ENCODE data around the gene RING1.
"Not testable (repeated sequence)": the region's sequence is repeated elsewhere in the genome, so short reads cannot be mapped to it uniquely, and the experiment has no call there.

The RING1 gene

DNA sequence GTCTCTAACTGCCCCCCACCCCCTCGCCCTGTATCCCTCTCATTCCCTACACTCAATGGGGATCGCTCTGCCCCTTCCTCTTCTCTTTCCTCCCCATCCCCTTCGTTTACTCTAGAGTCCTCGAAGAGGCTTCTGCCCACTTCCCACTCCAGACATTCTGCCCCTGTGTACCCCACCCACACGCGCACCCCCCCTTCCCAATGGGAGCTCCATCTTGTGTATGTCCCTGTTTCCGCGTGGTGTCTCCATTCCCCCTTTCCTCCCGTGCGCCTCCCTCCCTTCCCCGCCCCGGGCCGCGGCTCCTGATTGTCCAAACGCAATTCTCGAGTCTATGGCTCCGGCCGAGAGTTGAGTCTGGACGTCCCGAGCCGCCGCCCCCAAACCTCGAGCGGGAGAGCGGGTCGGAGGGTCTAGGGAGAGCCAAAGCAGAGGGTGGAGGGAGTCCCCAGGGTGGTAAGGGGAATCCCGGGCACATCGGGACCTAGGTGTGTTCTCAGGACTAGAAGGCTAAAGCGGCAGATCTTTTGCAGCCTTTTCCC lies 679 bp upstream of the RING1 start:
- no peak for DNase-seq

DNA sequence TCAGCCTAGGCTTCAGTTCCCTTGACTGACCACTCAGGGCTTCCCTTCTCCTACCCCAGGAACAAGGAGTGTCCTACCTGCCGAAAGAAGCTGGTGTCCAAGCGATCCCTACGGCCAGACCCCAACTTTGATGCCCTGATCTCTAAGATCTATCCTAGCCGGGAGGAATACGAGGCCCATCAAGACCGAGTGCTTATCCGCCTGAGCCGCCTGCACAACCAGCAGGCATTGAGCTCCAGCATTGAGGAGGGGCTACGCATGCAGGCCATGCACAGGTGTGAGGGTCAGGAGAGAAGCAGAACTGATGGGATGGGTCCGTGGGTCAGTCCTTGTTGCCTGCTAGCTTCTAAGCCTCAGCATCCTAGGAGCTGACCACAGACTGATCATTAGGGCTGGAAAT lies 1.6 kb downstream of the RING1 start:
- no peak for DNase-seq

DNA sequence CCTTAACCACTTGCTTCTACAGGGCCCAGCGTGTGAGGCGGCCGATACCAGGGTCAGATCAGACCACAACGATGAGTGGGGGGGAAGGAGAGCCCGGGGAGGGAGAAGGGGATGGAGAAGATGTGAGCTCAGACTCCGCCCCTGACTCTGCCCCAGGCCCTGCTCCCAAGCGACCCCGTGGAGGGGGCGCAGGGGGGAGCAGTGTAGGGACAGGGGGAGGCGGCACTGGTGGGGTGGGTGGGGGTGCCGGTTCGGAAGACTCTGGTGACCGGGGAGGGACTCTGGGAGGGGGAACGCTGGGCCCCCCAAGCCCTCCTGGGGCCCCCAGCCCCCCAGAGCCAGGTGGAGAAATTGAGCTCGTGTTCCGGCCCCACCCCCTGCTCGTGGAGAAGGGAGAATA lies 2.8 kb downstream of the RING1 start:
- DNase-seq: no peak

DNA sequence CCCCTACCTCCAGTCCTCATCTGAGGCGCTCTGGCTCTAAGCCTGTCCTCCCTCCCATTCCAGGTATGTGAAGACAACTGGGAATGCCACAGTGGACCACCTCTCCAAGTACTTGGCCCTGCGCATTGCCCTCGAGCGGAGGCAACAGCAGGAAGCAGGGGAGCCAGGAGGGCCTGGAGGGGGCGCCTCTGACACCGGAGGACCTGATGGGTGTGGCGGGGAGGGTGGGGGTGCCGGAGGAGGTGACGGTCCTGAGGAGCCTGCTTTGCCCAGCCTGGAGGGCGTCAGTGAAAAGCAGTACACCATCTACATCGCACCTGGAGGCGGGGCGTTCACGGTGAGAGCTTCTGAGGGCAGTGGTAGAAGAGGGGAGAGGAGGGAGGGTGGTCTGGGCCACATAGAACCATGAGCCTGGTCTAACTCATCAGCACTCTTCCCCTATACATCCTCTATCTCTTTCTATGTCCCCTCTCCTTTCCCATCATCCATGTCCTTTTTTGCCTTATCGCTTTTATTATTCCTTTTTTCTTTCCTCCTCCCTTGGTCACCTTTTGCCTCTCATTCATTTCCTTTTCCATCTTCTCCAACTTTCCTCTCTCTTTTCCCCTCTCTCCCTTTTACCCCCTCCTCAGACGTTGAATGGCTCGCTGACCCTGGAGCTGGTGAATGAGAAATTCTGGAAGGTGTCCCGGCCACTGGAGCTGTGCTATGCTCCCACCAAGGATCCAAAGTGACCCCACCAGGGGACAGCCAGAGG lies 3.5 kb downstream of the RING1 start:
- no peak for DNase-seq

DNA sequence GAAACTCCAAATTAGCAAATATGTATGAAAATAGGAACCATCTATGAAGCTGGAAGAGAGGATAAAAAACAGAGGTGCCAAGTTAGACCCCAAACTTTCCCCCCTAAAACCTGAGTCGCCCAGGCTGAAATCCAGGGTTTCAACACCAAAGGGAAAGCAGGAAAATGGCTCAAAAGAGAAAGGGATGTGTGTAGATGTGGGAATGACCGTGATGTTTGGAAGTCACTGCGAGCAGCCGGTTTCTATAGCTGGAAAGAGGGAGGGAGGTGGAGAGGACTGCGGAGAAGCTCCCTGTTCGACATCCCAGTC lies 4.5 kb downstream of the RING1 start:
- DNase-seq: no peak

DNA sequence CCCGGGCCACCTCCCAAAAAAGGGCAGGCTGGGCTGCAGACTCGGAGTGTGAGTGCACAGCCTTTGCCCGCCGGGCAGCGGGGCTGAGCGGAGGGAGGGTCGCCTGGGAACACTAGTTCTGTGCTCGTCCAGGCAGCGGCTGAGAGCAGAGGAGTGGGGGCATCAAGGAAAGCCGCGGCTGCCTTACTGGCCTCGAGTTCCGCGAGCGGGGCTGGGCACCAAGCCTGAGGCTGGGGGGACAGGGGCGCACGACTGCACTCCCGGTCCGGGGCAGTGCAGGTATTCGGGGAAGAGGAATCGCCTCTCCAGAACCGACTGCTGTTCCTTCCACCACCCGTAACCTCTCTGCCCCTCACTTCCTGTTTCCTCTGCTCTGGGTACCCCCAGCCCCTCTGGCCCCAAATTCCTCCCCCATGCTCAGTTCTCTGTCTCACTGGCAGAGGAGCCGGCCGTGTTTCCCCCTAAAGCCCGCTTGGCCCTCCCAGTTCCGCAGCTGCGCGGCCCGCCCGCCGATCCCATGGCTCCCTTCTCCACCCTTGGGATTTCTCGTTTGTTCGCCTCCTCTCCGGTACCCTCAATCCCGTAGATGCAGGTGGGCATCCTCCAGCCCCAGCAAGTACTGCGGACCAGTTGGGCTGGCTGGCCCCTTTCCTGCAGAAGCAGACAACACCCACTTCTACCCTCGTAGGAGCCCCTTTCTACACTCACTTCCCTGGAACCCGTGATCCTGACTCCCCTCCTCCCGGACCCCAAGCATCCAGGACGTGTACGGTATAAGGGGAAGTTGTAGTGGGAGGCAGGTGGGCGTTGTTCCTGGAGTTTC lies 5.1 kb downstream of the RING1 start:
- no peak for DNase-seq

- no peak for DNase-seq
Observed at GRCh38 chr6:33213989-33214335, 5.7 kb downstream of the RING1 start.

- DNase-seq: no peak
Observed at GRCh38 chr6:33215271-33216116, 7.2 kb downstream of the RING1 start.

DNA sequence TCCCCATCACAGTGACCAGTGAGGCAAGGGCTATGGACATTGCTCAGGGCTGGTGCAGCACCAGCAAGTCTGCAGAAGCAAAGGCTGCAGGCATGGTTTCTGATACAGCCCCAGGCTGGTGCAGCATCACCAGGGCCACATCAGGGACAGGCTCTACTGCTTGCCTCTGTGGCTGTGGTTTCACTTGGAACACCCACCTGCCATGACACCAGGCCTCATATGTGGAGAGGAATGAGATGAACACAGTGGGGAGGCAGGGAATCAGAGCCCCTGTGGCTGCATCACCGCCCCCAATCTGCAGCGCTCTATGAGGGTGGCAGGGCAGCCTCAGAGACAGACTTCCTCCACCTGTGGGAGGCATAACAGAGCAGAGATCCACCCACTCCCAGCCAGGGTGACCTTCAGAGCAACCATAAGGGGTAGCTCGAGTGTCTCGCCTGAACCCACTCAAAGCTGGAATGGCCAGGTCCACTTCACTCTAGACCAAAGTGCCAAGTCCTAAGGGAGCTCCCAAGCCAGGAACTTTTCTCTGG lies 7.9 kb downstream of the RING1 start:
- no peak for DNase-seq

- no peak for DNase-seq
Observed at GRCh38 chr6:33217246-33217645, 8.9 kb downstream of the RING1 start.

- no peak for DNase-seq
Observed at GRCh38 chr6:33217681-33218080, 9.4 kb downstream of the RING1 start.

GRCh38 chr6:33226503-33227120 lies 18.3 kb downstream of the RING1 start:
- not testable (repeated sequence) for DNase-seq

GRCh38 chr6:33235221-33235634 lies 26.9 kb downstream of the RING1 start:
- DNase-seq: no peak

GRCh38 chr6:33236328-33236727 lies 28.0 kb downstream of the RING1 start:
- no peak for DNase-seq

GRCh38 chr6:33236852-33237251 lies 28.6 kb downstream of the RING1 start:
- no peak for DNase-seq

DNA sequence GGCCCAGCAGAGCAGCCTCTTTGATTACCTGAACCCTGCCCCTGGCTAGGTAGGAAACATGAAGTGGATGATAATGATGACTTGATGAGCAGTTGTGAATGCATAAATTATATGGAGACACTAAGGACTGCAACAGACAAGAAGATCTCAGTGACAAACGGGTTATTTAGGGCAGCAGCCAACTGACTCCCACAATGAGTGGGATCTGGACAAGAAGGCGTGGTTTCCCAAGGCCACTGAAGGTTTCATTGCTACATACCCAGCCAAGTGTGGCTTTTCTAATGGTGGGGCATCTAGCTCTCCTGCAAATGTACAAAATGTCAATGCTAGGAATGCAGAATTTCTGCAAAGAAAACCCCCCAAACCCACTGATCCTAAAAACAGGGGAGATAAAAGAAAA lies 29.4 kb downstream of the RING1 start:
- no peak for DNase-seq

- DNase-seq: no peak
Observed at GRCh38 chr6:33241968-33242367, 33.7 kb downstream of the RING1 start.

DNA sequence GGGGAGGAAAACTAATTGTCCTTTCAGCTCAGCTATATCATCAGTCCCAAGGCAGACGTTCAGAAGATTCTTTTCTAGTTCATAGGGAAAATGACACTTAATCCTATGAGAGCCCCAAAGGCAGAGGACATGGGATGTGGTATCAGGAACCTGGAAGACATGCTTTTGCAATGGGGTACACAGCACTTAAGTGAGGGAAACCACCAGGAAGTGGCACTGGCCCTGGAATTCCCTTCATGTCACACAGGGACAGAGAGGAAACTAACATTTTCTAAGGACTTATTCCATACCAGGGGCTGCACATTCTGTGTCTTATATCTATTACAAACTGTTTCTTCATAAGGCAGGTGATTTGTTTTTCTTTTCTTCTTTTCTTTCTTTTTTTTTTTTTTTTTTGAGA lies 35.2 kb downstream of the RING1 start:
- DNase-seq: no peak

DNA sequence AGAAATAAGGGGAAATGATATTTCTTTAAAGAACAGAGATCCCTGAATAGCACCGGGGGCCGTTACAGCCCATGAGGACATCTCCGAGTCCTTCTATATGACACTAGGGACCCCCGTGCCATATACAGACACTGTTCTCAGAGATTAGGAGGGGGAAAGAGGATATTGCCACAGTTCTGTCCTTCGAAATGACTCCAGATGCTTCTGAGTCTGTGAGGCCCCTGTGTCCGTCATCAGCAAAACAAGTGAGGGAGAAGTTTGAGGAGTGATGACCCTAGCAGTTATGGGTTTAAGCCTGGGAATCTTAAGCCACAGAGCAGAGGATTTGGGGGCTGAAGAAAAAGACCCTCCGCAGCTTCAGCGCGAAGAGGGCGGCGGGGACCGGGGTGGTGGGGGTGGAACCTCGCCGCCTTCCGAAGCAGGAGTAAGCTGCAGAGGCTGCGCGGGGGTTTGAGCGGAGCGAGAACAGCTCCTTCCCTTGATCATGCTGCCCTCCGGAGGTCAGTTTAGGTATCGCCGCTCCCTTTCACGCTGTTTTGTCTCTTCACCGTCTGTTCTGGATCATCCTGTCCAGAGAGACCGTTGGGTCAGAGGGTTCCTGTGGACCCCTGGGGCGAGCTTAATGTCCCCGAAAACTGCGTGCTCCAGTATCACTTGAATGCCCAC lies 39.8 kb downstream of the RING1 start:
- peak; percentile 90 for DNase-seq

- no peak for DNase-seq
Observed at GRCh38 chr6:33248643-33248931, 40.3 kb downstream of the RING1 start.

DNA sequence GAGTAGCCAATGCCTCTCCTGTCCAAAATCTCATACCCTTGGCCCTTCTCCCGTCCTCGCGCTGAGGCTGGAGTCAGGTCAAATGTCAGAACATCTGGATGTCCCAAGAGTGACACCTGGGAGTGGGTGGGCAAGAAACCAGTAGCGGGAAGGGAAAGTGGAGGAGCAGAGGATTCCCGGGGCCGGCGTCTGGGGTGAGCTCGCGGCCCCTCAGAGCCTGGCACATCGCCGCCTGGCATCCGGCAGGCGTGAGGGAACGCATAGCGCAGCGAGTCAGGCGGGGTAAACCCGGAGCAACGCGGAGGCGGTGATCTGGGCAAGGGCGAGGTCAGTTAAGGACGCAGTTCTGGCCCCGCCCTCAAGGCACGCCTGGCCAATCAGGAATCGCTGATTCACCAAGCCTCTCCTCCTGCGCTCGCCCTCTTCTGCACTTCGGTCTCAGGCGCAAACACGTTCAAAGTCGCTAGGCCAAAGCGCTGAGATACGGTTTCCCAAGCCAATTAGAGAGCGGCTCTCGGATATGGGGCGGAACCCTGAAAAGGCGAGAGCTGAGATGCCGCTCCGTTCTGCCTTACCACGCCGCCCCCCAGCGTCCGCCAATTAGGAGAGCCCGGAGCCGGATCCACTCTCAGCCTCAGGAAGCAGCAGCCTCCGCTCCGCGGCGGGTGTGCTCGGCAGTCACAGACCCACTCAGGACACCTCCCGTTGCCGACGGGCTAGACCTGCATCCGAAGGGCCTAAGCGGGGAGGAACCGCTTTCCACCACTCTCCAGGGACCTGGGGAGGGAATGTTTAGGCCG lies 40.8 kb downstream of the RING1 start:
- peak; percentile 97 for DNase-seq
